IMR-90 (cell line): Measurements from ENCODE around the gene MAT1A.

Experiments
- POLR2A ChIP-seq: IDR thresholded peaks from 2 replicates; pipeline ENCODE4 v1.6.1; 2012; ENCODE audit warnings: mild to moderate bottlenecking, low read depth, low read length
- TF ChIP-seq, protein P1 (sequence below): conservative IDR thresholded peaks from 2 replicates; pipeline ENCODE4 v1.5.1; 2012; ENCODE audit warnings: mild to moderate bottlenecking, low read depth, low read length, improper control_type of control experiment
- TF ChIP-seq, protein P2 (sequence below): fragments of 150-350 bp; IDR thresholded peaks from 2 replicates; pipeline ENCODE4 v1.6.1; 2017; ENCODE audit warnings: mild to moderate bottlenecking, antibody characterized with exemption, low read length, low read depth

DNA sequence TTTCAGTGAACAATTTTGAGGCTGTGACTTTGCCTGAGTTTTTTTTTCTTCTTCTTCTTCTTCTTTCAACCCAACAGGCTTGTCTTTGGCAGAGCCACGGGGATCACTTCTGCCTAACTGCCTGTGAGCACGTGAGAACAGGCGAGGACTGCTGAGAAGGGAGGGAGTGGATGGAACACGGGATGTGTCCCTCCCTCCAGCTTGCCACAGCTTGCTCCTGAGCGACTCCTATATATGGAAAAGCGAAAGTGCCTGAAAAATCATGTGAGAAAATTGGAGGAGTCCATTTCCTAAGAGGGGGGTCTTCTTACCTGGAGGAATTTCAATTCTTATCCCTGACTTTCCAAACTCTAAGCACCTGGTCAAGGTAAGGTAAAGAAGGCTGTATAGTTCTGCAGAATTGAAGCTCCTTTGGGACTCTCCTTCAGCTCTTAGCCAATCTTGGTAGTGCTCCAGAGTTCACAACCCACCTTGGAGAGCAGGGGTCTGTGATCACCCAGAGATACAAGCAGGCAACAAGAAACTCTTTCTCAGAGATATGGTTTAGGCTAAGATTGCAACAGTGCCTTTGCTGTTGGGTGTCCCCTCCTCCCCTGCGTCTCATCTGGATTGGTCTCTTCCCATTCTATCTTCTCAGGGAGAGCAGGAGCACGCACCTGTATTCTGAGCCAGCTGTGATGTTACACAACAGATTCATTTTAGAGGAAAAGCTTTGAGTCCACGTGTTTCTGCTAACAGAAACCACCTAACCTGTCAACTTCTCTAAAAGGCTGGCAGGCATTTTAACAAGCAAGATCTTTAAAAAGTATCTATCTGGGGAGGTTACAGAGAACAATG, at the start of gene MAT1A:
- TF ChIP-seq, protein P1, sequence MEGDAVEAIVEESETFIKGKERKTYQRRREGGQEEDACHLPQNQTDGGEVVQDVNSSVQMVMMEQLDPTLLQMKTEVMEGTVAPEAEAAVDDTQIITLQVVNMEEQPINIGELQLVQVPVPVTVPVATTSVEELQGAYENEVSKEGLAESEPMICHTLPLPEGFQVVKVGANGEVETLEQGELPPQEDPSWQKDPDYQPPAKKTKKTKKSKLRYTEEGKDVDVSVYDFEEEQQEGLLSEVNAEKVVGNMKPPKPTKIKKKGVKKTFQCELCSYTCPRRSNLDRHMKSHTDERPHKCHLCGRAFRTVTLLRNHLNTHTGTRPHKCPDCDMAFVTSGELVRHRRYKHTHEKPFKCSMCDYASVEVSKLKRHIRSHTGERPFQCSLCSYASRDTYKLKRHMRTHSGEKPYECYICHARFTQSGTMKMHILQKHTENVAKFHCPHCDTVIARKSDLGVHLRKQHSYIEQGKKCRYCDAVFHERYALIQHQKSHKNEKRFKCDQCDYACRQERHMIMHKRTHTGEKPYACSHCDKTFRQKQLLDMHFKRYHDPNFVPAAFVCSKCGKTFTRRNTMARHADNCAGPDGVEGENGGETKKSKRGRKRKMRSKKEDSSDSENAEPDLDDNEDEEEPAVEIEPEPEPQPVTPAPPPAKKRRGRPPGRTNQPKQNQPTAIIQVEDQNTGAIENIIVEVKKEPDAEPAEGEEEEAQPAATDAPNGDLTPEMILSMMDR, result no peak
- TF ChIP-seq, protein P2, sequence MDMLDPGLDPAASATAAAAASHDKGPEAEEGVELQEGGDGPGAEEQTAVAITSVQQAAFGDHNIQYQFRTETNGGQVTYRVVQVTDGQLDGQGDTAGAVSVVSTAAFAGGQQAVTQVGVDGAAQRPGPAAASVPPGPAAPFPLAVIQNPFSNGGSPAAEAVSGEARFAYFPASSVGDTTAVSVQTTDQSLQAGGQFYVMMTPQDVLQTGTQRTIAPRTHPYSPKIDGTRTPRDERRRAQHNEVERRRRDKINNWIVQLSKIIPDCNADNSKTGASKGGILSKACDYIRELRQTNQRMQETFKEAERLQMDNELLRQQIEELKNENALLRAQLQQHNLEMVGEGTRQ, result no peak
- TF ChIP-seq POLR2A, result no peak
